ENCODE results near the gene ARFGAP1. TPM values are rescaled to one million over a fixed set of nuclear protein-coding genes. Genes with fewer than 3 reads are reported as not detected.

ARFGAP1 gene
- total and polyA plus RNA-seq, 2 experiments from 2014 or later = 41.5 to 95.5 TPM

DNA sequence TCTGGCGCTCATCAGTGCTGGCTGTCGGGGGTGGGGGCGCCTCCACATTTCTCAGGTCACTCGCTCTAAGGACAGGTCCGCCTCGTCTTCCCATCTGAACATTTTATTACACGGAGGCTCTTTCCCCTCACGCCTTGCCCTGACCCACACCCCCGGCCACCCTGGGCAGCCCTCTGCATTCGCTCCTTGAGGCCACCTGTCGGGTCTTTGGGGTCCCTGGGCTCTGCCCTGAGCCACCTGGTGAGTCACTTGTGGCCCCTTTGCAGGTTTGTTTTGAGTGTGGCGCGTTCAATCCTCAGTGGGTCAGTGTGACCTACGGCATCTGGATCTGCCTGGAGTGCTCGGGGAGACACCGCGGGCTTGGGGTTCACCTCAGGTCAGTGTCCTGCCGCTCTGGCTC, 3.2 kb downstream of the ARFGAP1 start (continued):
- TF ChIP-seq, protein P1, sequence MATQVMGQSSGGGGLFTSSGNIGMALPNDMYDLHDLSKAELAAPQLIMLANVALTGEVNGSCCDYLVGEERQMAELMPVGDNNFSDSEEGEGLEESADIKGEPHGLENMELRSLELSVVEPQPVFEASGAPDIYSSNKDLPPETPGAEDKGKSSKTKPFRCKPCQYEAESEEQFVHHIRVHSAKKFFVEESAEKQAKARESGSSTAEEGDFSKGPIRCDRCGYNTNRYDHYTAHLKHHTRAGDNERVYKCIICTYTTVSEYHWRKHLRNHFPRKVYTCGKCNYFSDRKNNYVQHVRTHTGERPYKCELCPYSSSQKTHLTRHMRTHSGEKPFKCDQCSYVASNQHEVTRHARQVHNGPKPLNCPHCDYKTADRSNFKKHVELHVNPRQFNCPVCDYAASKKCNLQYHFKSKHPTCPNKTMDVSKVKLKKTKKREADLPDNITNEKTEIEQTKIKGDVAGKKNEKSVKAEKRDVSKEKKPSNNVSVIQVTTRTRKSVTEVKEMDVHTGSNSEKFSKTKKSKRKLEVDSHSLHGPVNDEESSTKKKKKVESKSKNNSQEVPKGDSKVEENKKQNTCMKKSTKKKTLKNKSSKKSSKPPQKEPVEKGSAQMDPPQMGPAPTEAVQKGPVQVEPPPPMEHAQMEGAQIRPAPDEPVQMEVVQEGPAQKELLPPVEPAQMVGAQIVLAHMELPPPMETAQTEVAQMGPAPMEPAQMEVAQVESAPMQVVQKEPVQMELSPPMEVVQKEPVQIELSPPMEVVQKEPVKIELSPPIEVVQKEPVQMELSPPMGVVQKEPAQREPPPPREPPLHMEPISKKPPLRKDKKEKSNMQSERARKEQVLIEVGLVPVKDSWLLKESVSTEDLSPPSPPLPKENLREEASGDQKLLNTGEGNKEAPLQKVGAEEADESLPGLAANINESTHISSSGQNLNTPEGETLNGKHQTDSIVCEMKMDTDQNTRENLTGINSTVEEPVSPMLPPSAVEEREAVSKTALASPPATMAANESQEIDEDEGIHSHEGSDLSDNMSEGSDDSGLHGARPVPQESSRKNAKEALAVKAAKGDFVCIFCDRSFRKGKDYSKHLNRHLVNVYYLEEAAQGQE (IDR thresholded peaks at IDR 0.05; ENCODE audit: unreplicated experiment) = no peak
- TF ChIP-seq NANOG (IDR thresholded peaks at IDR 0.05; ENCODE audit: borderline replicate concordance) (no peak), ZNF331 (CRISPR knock-in tag; IDR thresholded peaks at IDR 0.05; ENCODE audit: low read depth) (no peak)
- TF ChIP-seq, protein P2, sequence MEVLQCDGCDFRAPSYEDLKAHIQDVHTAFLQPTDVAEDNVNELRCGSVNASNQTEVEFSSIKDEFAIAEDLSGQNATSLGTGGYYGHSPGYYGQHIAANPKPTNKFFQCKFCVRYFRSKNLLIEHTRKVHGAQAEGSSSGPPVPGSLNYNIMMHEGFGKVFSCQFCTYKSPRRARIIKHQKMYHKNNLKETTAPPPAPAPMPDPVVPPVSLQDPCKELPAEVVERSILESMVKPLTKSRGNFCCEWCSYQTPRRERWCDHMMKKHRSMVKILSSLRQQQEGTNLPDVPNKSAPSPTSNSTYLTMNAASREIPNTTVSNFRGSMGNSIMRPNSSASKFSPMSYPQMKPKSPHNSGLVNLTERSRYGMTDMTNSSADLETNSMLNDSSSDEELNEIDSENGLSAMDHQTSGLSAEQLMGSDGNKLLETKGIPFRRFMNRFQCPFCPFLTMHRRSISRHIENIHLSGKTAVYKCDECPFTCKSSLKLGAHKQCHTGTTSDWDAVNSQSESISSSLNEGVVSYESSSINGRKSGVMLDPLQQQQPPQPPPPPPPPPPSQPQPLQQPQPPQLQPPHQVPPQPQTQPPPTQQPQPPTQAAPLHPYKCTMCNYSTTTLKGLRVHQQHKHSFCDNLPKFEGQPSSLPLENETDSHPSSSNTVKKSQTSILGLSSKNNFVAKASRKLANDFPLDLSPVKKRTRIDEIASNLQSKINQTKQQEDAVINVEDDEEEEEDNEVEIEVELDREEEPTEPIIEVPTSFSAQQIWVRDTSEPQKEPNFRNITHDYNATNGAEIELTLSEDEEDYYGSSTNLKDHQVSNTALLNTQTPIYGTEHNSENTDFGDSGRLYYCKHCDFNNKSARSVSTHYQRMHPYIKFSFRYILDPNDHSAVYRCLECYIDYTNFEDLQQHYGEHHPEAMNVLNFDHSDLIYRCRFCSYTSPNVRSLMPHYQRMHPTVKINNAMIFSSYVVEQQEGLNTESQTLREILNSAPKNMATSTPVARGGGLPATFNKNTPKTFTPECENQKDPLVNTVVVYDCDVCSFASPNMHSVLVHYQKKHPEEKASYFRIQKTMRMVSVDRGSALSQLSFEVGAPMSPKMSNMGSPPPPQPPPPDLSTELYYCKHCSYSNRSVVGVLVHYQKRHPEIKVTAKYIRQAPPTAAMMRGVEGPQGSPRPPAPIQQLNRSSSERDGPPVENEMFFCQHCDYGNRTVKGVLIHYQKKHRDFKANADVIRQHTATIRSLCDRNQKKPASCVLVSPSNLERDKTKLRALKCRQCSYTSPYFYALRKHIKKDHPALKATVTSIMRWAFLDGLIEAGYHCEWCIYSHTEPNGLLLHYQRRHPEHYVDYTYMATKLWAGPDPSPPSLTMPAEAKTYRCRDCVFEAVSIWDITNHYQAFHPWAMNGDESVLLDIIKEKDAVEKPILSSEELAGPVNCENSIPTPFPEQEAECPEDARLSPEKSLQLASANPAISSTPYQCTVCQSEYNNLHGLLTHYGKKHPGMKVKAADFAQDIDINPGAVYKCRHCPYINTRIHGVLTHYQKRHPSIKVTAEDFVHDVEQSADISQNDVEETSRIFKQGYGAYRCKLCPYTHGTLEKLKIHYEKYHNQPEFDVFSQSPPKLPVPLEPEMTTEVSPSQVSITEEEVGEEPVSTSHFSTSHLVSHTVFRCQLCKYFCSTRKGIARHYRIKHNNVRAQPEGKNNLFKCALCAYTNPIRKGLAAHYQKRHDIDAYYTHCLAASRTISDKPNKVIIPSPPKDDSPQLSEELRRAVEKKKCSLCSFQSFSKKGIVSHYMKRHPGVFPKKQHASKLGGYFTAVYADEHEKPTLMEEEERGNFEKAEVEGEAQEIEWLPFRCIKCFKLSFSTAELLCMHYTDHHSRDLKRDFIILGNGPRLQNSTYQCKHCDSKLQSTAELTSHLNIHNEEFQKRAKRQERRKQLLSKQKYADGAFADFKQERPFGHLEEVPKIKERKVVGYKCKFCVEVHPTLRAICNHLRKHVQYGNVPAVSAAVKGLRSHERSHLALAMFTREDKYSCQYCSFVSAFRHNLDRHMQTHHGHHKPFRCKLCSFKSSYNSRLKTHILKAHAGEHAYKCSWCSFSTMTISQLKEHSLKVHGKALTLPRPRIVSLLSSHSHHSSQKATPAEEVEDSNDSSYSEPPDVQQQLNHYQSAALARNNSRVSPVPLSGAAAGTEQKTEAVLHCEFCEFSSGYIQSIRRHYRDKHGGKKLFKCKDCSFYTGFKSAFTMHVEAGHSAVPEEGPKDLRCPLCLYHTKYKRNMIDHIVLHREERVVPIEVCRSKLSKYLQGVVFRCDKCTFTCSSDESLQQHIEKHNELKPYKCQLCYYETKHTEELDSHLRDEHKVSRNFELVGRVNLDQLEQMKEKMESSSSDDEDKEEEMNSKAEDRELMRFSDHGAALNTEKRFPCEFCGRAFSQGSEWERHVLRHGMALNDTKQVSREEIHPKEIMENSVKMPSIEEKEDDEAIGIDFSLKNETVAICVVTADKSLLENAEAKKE (CRISPR knock-in tag; IDR thresholded peaks at IDR 0.05) = no peak

DNA sequence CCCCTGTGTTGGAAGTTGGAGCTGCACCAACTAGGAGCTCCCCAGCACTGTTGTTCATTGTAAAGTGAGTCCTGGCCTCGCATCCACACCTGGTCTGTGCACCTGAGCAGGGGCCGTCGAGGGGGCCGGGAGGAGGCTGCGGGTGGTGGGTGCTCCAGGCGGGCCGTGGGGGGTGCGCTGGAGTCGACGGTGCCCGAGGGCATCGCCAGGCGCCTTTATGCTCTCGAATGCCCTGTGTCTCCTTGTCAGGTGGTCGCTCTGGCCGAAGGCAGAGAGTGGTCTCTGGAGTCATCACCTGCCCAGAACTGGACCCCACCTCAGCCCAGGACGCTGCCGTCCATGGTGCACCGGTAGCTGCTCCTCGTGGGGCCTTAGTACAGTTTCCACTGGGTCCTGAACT, 4.3 kb downstream of the ARFGAP1 start:
- no peak for ATAC-seq
- peaks cover 6% of the 10 kb centered on the region for H3K4me1 Mint-ChIP-seq
- no peak overlapping the region for H3K4me3 ChIP-seq
- peaks cover 32% of the 10 kb centered on the region for H3K36me3 Mint-ChIP-seq (ENCODE audit: low read depth)
- no peaks in the 10 kb centered on the region for H3K9me2 ChIP-seq (ENCODE audit: insufficient read depth)
- no peak overlapping the region for H3K4me3 Mint-ChIP-seq
- no peak overlapping the region for H2AFZ ChIP-seq
- peaks cover 11% of the 10 kb centered on the region for H3K27me3 Mint-ChIP-seq (ENCODE audit: insufficient read depth, low read depth, poor library complexity)
- H3K9me3 Mint-ChIP-seq = no peaks in the 10 kb centered on the region
- peaks cover 9% of the 10 kb centered on the region; the same call in 1 of the 2 replicates for H3K36me3 ChIP-seq (ENCODE audit: insufficient read depth)
- peaks cover 25% of the 10 kb centered on the region for H4K20me1 ChIP-seq (replicated peaks; ENCODE audit: insufficient read depth)
- H3K27ac ChIP-seq (ENCODE audit: low read depth) = no peak overlapping the region
- H3F3A ChIP-seq (replicated peaks; ENCODE audit: low read depth) = 0 out of 2 replicates have a peak, but pooled peaks cover 3% of the 10 kb centered on the region
- H3K4me1 ChIP-seq (ENCODE audit: insufficient read depth) = peaks cover 3% of the 10 kb centered on the region; the same call in 1 of the 2 replicates
- H3K27ac Mint-ChIP-seq = no peak overlapping the region
- H3K79me2 ChIP-seq (replicated peaks; ENCODE audit: insufficient read depth) = peaks cover 42% of the 10 kb centered on the region
- no peaks in the 10 kb centered on the region for H3K27me3 ChIP-seq (ENCODE audit: insufficient read depth)
- DNase-seq (ENCODE audit: low spot score) = no peak
- no peak overlapping the region for H3K4me2 ChIP-seq
- TF ChIP-seq CREB1 (CRISPR knock-in tag; IDR thresholded peaks at IDR 0.05; ENCODE audit: low read depth) (no peak), ZNF114 (CRISPR knock-in tag; IDR thresholded peaks at IDR 0.05) (no peak), ZNF331 (CRISPR knock-in tag; IDR thresholded peaks at IDR 0.05; ENCODE audit: low read depth) (no peak), POLR2AphosphoS5 (IDR thresholded peaks at IDR 0.05; ENCODE audit: low read depth) (no peak), STAT1 (IDR thresholded peaks at IDR 0.05; ENCODE audit: unreplicated experiment) (no peak)
